BLaER1 treated with 17β-estradiol and CSF1 and Interleukin-3, amounts not matched to agents 10 nM and 100 nM (cell line): ENCODE measurements around the gene MYOCOS.
"Not testable (repeated sequence)": the region's sequence is repeated elsewhere in the genome, so short reads cannot be mapped to it uniquely, and the experiment has no call there.

ENCODE experiments used
- H3K27ac ChIP-seq, 11 experiments: shearing (Covaris generic); formaldehyde crosslinking; 2 replicates each; pipeline ENCODE4 v1.8.1; 2022
- H3K27me3 ChIP-seq, 11 experiments: shearing (Covaris generic); formaldehyde crosslinking; 2 replicates each; pipeline ENCODE4 v1.8.1; 2022
- H3K36me3 ChIP-seq, 11 experiments: shearing (Covaris generic); formaldehyde crosslinking; 2 replicates each; pipeline ENCODE4 v1.8.1; 2022
- H3K4me1 ChIP-seq, 10 experiments: shearing (Covaris generic); formaldehyde crosslinking; 2 replicates each; pipeline ENCODE4 v1.8.1; 2022
- H3K4me2 ChIP-seq, 11 experiments: shearing (Covaris generic); formaldehyde crosslinking; 2 replicates each; pipeline ENCODE4 v1.8.1; 2022
- H3K4me3 ChIP-seq, 10 experiments: shearing (Covaris generic); formaldehyde crosslinking; 2 replicates each; pipeline ENCODE4 v1.8.1; 2022
- H3K9ac ChIP-seq, 11 experiments: shearing (Covaris generic); formaldehyde crosslinking; 2 replicates each; pipeline ENCODE4 v1.8.1; 2022
- H3K9me3 ChIP-seq, 11 experiments: shearing (Covaris generic); formaldehyde crosslinking; replicated peaks in 1 of 11; 2 replicates each; pipeline ENCODE4 v1.8.1; 2022
- H4K20me1 ChIP-seq, 11 experiments: shearing (Covaris generic); formaldehyde crosslinking; 2 replicates each; pipeline ENCODE4 v1.8.1; 2022
- Cebpa-rat ChIP-seq, 11 experiments: shearing (Covaris generic); IDR thresholded peaks; 2 replicates each; pipeline ENCODE4 v1.8.1; 2022

MYOCOS gene

DNA sequence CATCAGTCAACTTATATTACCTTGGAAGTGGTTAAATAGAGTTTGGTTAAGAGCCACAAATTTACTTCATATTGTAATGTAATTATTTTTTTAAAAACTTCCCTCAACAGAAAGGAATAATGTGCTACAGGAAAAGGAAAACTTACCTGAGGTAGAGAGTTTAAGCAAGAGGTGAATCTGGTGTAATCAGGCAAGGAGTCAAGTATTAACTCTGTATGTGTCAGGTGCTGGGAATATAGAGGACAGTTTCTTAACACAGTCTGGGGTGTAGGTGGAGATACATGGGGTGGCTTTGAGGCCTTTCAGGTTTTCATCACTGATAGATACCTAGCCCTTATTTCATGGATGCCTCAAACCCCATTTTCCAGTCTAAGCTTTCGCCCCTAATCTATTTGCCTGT is 25.9 kb upstream of the MYOCOS start:
- Histone ChIP-seq H4K20me1 (no peaks in the 10 kb centered on the region; a peak in 2 of 22 replicates), H3K36me3 (peaks cover 47 to 71% (median 61%) of the 10 kb centered on the region in 11 experiments), H3K4me3 (no peak overlapping the region), H3K27me3 (no peaks in the 10 kb centered on the region), H3K4me2 (0 out of 22 replicates have a peak overlapping the region, but pooled peaks of 1 of the 11 experiments have one; percentile 8), H3K9ac (no peak overlapping the region), H3K27ac (no peak overlapping the region), H3K4me1 (peaks cover 3 to 37% (median 25%) of the 10 kb centered on the region in 10 experiments; a peak in 18 of 20 replicates), H3K9me3 (peaks cover 0 to 6% (median 0%) of the 10 kb centered on the region in 11 experiments; a peak in 2 of 22 replicates)
- no peak for TF ChIP-seq Cebpa-rat (IDR thresholded peaks at IDR 0.05)

DNA sequence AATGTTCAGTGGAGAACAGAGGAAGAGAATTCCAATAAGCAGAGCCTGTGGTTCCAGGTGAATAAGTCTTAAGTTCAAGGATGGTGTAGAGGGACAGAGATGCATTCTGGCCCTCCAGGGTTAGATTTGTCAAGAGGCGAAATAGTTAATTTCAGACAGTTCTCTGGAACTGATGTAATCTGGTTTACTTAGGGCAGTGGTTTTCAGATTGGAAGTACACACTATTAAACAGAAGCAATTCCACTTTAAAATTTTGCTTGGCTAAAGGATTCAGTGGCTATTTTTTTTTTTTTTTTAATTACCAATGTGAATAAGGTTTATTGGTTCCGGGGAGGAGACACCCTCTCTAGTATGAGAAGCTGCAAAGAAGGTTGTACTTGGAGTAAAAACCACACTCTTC is 25.3 kb upstream of the MYOCOS start:
- peak overlapping the region in 1 of 11 experiments; percentile 24; a peak in 1 of 22 replicates for H3K27ac ChIP-seq
- peaks cover 41 to 65% (median 55%) of the 10 kb centered on the region in 11 experiments for H3K36me3 ChIP-seq
- H3K27me3 ChIP-seq, result no peaks in the 10 kb centered on the region
- no peak overlapping the region for H3K9ac ChIP-seq
- H3K9me3 ChIP-seq, result peaks cover 0 to 6% (median 0%) of the 10 kb centered on the region in 11 experiments; a peak in 2 of 22 replicates
- H3K4me1 ChIP-seq, result peaks cover 3 to 37% (median 26%) of the 10 kb centered on the region in 10 experiments; a peak in 18 of 20 replicates
- H3K4me2 ChIP-seq, result peak overlapping the region in 2 of 11 experiments; percentile 8 to 28; a peak in 2 of 22 replicates
- H3K4me3 ChIP-seq, result no peak overlapping the region
- no peaks in the 10 kb centered on the region; a peak in 2 of 22 replicates for H4K20me1 ChIP-seq
- no peak for TF ChIP-seq Cebpa-rat (IDR thresholded peaks at IDR 0.05)

DNA sequence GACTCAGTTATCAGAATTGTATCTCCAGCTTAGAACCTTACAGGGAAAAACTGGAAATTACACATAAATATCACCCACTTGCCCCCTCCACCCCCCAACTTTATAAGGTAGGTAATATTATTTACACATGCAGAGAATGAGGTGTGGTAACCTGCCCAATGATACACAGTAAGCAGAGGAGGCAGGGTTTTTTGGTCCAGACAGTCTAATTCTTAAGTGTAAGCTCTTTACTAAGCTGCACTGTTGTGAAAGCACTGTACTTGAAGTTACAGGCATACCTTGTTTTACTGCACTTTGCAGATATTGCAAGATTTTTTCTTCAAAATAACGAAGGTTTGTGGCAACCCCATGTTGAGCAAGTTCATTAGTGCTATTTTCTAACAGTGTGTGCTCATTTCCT is 24.8 kb upstream of the MYOCOS start:
- no peaks in the 10 kb centered on the region for H3K27me3 ChIP-seq
- peak overlapping the region in 1 of 11 experiments; percentile 24; a peak in 1 of 22 replicates for H3K27ac ChIP-seq
- H3K4me2 ChIP-seq, result peak overlapping the region in 2 of 11 experiments; percentile 8 to 28; a peak in 3 of 22 replicates
- H3K4me3 ChIP-seq, result no peak overlapping the region
- H4K20me1 ChIP-seq, result no peaks in the 10 kb centered on the region
- peaks cover 3 to 37% (median 26%) of the 10 kb centered on the region in 10 experiments; a peak in 18 of 20 replicates for H3K4me1 ChIP-seq
- H3K9me3 ChIP-seq, result peaks cover 0 to 6% (median 0%) of the 10 kb centered on the region in 11 experiments; a peak in 2 of 22 replicates
- no peak for TF ChIP-seq Cebpa-rat (IDR thresholded peaks at IDR 0.05)
- peaks cover 36 to 60% (median 50%) of the 10 kb centered on the region in 11 experiments for H3K36me3 ChIP-seq
- H3K9ac ChIP-seq, result no peak overlapping the region

DNA sequence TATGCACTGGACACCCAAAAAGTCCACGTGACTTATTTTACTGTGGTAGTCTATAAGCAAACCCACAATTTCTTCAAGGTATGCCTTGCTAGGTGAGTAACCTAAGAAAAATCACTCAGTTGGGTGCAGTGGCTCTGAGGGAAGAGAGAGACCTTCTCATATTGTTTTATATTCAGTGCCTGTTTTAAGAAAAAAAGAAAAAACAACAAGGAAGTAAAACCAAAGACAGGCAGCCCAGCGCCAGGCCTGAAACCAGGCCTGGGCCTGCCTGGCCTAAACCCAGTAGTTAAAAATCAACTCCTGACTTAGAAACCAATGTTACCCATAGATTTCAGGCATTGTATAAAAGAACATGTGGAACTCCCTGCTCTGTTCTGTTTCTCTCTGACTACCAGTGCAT is 21.7 kb upstream of the MYOCOS start:
- H3K9me3 ChIP-seq, H3K9ac ChIP-seq, H3K27me3 ChIP-seq, H3K4me3 ChIP-seq, H4K20me1 ChIP-seq: not testable (repeated sequence)
- peaks cover 7 to 29% (median 19%) of the 10 kb centered on the region in 11 experiments; a peak in 17 of 22 replicates for H3K36me3 ChIP-seq
- H3K4me1 ChIP-seq, result peaks cover 3 to 37% (median 25%) of the 10 kb centered on the region in 10 experiments; a peak in 18 of 20 replicates
- H3K27ac ChIP-seq, result peak overlapping the region in 4 of 11 experiments; percentile 22 to 43 (median 28); a peak in 7 of 22 replicates
- peak overlapping the region in 8 of 11 experiments; percentile 2 to 29 (median 14); a peak in 6 of 22 replicates for H3K4me2 ChIP-seq

DNA sequence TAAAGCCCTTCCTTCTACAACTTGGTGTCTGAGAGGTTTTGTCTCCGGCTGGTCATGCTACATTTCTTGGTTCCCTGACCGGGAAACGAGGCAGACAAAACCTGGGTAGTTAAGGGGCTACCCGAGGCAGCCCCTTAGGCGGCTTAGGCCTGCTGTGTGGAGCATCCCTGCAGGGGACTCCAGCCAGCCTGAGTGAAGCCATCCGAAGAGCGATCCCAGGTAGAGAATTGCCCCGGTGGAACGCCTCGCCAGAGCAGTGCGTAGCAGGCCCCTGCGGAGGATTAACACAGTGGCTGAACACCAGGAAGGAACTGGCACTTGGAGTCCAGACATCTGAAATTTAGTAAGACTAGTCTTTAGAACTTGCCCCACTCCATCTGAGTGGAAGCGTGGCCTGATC is 21.2 kb upstream of the MYOCOS start:
- peaks cover 4 to 37% (median 23%) of the 10 kb centered on the region in 10 experiments for H3K4me1 ChIP-seq
- no peak overlapping the region for H3K9ac ChIP-seq
- peaks cover 5 to 24% (median 14%) of the 10 kb centered on the region in 11 experiments; a peak in 16 of 22 replicates for H3K36me3 ChIP-seq
- peaks cover 0 to 6% (median 0%) of the 10 kb centered on the region in 11 experiments; a peak in 2 of 22 replicates for H3K9me3 ChIP-seq
- H3K27ac ChIP-seq, result peak overlapping the region in 4 of 11 experiments; percentile 22 to 43 (median 28); a peak in 6 of 22 replicates
- no peak for TF ChIP-seq Cebpa-rat (IDR thresholded peaks at IDR 0.05)
- H3K4me3 ChIP-seq, result no peak overlapping the region
- H4K20me1 ChIP-seq, result no peaks in the 10 kb centered on the region
- H3K4me2 ChIP-seq, result peak overlapping the region in 4 of 11 experiments; percentile 3 to 29 (median 24); a peak in 4 of 22 replicates
- H3K27me3 ChIP-seq, result no peaks in the 10 kb centered on the region

DNA sequence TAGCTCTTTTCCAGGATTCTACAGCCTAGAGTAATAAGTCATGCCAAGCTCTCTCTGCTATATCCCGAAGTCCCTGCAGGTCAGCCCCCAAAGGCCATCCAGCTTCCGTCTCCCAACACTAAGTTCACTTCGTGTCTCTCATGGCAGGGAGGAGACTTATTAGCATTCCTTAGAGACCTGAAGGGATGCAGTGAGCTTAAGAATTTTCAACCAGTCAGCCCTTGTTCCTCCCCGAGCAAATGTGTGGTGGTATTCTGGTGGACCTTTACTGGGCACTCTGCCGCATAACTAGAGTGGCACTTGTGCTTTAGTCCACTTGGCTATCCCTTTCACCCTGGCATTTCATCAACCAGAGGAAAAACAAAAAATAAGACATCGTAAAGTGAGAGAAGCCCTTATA is 19.0 kb upstream of the MYOCOS start:
- H3K27me3 ChIP-seq, H3K9me3 ChIP-seq, H3K4me2 ChIP-seq, H3K4me3 ChIP-seq, H3K27ac ChIP-seq, H3K9ac ChIP-seq, H3K36me3 ChIP-seq, H4K20me1 ChIP-seq: not testable (repeated sequence)
- H3K4me1 ChIP-seq, result peaks cover 10 to 38% (median 26%) of the 10 kb centered on the region in 10 experiments; a peak in 19 of 20 replicates

DNA sequence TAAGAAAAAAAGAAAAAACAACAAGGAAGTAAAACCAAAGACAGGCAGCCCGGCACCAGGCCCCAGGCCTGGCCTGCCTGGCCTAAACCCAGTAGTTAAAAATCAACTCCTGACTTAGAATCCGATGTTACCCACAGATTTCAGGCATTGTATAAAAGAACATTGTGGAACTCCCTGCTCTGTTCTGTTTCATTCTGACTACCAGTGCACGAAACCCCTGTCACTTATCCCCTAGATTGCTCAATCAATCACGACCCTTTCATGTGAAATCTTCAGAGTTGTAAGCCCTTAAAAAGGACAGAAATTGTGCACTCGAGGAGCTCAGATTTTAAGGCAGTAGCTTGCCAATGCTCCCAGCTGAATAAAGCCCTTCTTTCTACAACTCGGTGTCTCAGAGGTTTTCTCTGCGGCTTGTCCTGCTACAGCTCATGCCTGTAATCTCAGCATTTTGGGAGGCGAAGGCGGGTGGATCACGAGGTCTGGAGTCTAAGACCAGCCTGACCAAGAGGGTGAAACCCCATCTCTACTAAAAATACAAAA is 15.6 kb upstream of the MYOCOS start:
- H3K4me3 ChIP-seq, result no peak overlapping the region
- H3K4me2 ChIP-seq, result peak overlapping the region in 6 of 11 experiments; percentile 7 to 44 (median 25); a peak in 6 of 22 replicates
- H3K4me1 ChIP-seq, result peaks cover 0 to 27% (median 15%) of the 10 kb centered on the region in 10 experiments; a peak in 12 of 20 replicates
- TF ChIP-seq Cebpa-rat (IDR thresholded peaks at IDR 0.05), result peak in 3 of 11 experiments; percentile 29 to 51 (median 37); a peak in 2 of 22 replicates
- no peaks in the 10 kb centered on the region for H3K27me3 ChIP-seq
- H3K9ac ChIP-seq, result peak overlapping the region in 6 of 11 experiments; percentile 8 to 49 (median 18); a peak in 3 of 22 replicates
- H4K20me1 ChIP-seq, result no peaks in the 10 kb centered on the region
- peak overlapping the region in 6 of 11 experiments; percentile 7 to 54 (median 34); a peak in 6 of 22 replicates for H3K27ac ChIP-seq
- H3K9me3 ChIP-seq, result peaks cover 0 to 16% (median 0%) of the 10 kb centered on the region in 11 experiments; a peak in 6 of 22 replicates
- no peaks in the 10 kb centered on the region for H3K36me3 ChIP-seq

DNA sequence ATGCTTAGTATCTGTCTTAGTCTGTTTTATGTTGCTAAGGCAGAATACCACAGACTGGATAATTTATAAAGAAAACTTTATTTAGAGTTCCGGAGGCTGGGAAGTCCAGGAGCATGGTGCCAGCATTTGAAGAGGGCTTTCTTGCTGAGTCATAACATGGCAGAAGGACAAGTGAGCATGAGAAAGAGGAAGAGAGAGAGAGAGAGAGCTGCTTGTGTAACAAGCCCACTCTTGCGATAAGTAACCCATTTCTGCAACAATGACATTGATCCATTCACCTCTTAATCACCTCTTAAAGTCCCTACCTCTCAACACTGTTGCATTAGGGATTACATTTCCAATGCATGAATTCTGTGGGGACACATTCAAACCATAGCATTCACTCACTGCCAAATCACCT is 11.7 kb upstream of the MYOCOS start:
- peak overlapping the region in 6 of 11 experiments; percentile 9 to 40 (median 18); a peak in 7 of 22 replicates for H3K4me2 ChIP-seq
- no peak overlapping the region for H3K9ac ChIP-seq
- H3K27ac ChIP-seq, result peak overlapping the region in 2 of 11 experiments; percentile 30 to 40; a peak in 2 of 22 replicates

DNA sequence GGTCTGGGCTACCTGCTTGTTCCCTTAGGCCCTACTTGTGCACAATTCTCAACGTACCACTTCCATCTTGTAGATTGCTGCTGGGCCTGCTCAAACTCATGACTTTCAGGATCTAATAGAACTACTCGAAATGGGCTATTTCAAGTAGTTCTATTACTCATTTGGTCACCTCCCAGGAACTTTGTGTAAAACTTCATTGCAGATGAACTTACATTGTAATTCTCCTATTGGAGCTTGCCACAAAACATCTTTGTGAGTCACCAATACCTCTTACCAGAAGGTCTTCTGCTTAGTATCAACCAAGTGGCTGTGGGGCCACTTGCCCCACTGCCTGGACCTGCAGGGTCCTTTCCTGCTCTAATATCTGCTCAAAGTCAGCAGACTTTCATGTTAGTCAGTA is 10.7 kb upstream of the MYOCOS start:
- Histone ChIP-seq H3K4me2 (no peak overlapping the region), H3K9me3 (peaks cover 0 to 16% (median 0%) of the 10 kb centered on the region in 11 experiments; a peak in 6 of 22 replicates), H3K36me3 (no peaks in the 10 kb centered on the region), H3K27ac (peak overlapping the region in 1 of 11 experiments; percentile 10; a peak in 1 of 22 replicates), H4K20me1 (no peaks in the 10 kb centered on the region), H3K4me1 (peaks cover 0 to 23% (median 11%) of the 10 kb centered on the region in 10 experiments; a peak in 12 of 20 replicates), H3K4me3 (no peak overlapping the region), H3K27me3 (no peaks in the 10 kb centered on the region), H3K9ac (no peak overlapping the region)
- no peak for TF ChIP-seq Cebpa-rat (IDR thresholded peaks at IDR 0.05)

More for the DNA sequence above, 11.7 kb upstream of the MYOCOS start:
- Histone ChIP-seq H4K20me1 (no peaks in the 10 kb centered on the region), H3K27me3 (no peaks in the 10 kb centered on the region), H3K4me3 (no peak overlapping the region), H3K4me1 (peaks cover 0 to 28% (median 15%) of the 10 kb centered on the region in 10 experiments; a peak in 12 of 20 replicates), H3K9me3 (peaks cover 0 to 16% (median 0%) of the 10 kb centered on the region in 11 experiments; a peak in 6 of 22 replicates), H3K36me3 (no peaks in the 10 kb centered on the region)
- TF ChIP-seq Cebpa-rat (IDR thresholded peaks at IDR 0.05), result peak in 4 of 11 experiments; percentile 19 to 54 (median 44); a peak in 1 of 22 replicates
